HG03432 (cell line): ENCODE data around the gene THAP3.

Experiments used
- ATAC-seq: cut with Tn5 transposase; IDR thresholded peaks from one replicate; pipeline ENCODE4 v1.9.1; 2021; ENCODE audit warnings: mild to moderate bottlenecking, moderate library complexity; ENCODE audit not compliant: unreplicated experiment

Gene THAP3

GRCh38 chr1:6603915-6604558, 20.6 kb upstream of the THAP3 start:
- no peak for ATAC-seq

- peak; percentile 42 for ATAC-seq
These were observed 11.9 kb upstream of the THAP3 start for GRCh38 chr1:6612641-6613360.

GRCh38 chr1:6613361-6614018, 11.2 kb upstream of the THAP3 start, which contains the start of gene PHF13:
TSS of gene PHF13 (plus strand) at chr1:6613731. CDS start at chr1:6614067, 336 bp downstream.
- ATAC-seq, result peak; percentile 91

GRCh38 chr1:6614019-6614928, 10.4 kb upstream of the THAP3 start:
- no peak for ATAC-seq

GRCh38 chr1:6614929-6615785, 9.5 kb upstream of the THAP3 start:
- no peak for ATAC-seq

- ATAC-seq, result no peak
These were observed 5.6 kb upstream of the THAP3 start for GRCh38 chr1:6619045-6619444.

GRCh38 chr1:6621429-6622391, 3.0 kb upstream of the THAP3 start:
- ATAC-seq, result no peak

- no peak for ATAC-seq
These were observed 2.1 kb upstream of the THAP3 start for GRCh38 chr1:6622396-6623152.

- ATAC-seq, result no peak
These were observed 1.3 kb upstream of the THAP3 start for GRCh38 chr1:6623269-6623965.

GRCh38 chr1:6625584-6626149, 999 bp downstream of the THAP3 start:
- ATAC-seq, result peak; percentile 8

- ATAC-seq, result no peak
These were observed 2.4 kb downstream of the THAP3 start for GRCh38 chr1:6627031-6627430.

GRCh38 chr1:6627841-6628545, 3.3 kb downstream of the THAP3 start:
- ATAC-seq, result no peak

GRCh38 chr1:6628971-6629479, 4.4 kb downstream of the THAP3 start:
- ATAC-seq, result no peak

GRCh38 chr1:6630027-6630426, 5.4 kb downstream of the THAP3 start:
- no peak for ATAC-seq

- ATAC-seq, result no peak
These were observed 6.4 kb downstream of the THAP3 start for GRCh38 chr1:6631058-6631457.
